OCI-LY1 (cell line): ENCODE results near the gene SLC7A4.

Experiments used
- H2AFZ ChIP-seq: fragments of 200-600 bp; sonication (generic), shearing (Covaris generic); 2 replicates; pipeline ENCODE4 v1.6.0; 2014; ENCODE audit warnings: antibody characterized with exemption, mild to moderate bottlenecking, low read length
- H3F3A ChIP-seq: fragments of 200-600 bp; sonication (generic), shearing (Covaris generic); 2 replicates; pipeline ENCODE4 v1.6.0; 2014; ENCODE audit warnings: mild to moderate bottlenecking, antibody characterized with exemption, low read length, moderate library complexity; ENCODE audit not compliant: insufficient read depth
- H3K27ac ChIP-seq: fragments of 200-600 bp; sonication (generic); 2 replicates; pipeline ENCODE4 v1.5.1; 2014; ENCODE audit warnings: low read length, mixed run types, mild to moderate bottlenecking, low read depth; ENCODE audit not compliant: poor library complexity, severe bottlenecking
- H3K27me3 ChIP-seq: fragments of 200-600 bp; sonication (generic); 2 replicates; pipeline ENCODE4 v1.6.0; 2014; ENCODE audit warnings: antibody characterized with exemption, mild to moderate bottlenecking, low read length, moderate library complexity; ENCODE audit not compliant: insufficient read depth
- H3K36me3 ChIP-seq: fragments of 200-600 bp; sonication (generic); 2 replicates; pipeline ENCODE4 v1.6.1; 2014; ENCODE audit warnings: mild to moderate bottlenecking, antibody characterized with exemption, low read length, moderate library complexity, mixed read lengths; ENCODE audit not compliant: insufficient read depth
- H3K4me1 ChIP-seq: fragments of 200-600 bp; sonication (generic); 2 replicates; pipeline ENCODE4 v1.5.1; 2014; ENCODE audit warnings: mild to moderate bottlenecking, low read length, moderate library complexity; ENCODE audit not compliant: insufficient read depth, severe bottlenecking
- H3K4me2 ChIP-seq: fragments of 200-600 bp; sonication (generic), shearing (Covaris generic); 2 replicates; pipeline ENCODE4 v1.6.1; 2014; ENCODE audit warnings: low read length
- H3K4me3 ChIP-seq: fragments of 200-600 bp; sonication (generic); 2 replicates; pipeline ENCODE4 v1.5.1; 2014; ENCODE audit warnings: low read length, low read depth, mild to moderate bottlenecking, mixed read lengths; ENCODE audit not compliant: poor library complexity, severe bottlenecking
- H3K79me2 ChIP-seq: fragments of 200-600 bp; shearing (Covaris generic); 2 replicates; pipeline ENCODE4 v1.6.1; 2016; ENCODE audit warnings: mixed run types, low read length, mixed read lengths; ENCODE audit not compliant: insufficient read depth
- H3K9ac ChIP-seq: fragments of 200-600 bp; sonication (generic), shearing (Covaris generic); 2 replicates; pipeline ENCODE4 v1.6.1; 2014; ENCODE audit warnings: mild to moderate bottlenecking, low read length, mixed read lengths
- H3K9me2 ChIP-seq: fragments of 200-600 bp; sonication (generic), shearing (Covaris generic); 2 replicates; pipeline ENCODE4 v1.6.1; 2014; ENCODE audit warnings: low read depth, mild to moderate bottlenecking, low read length, mixed read lengths
- H3K9me3 ChIP-seq: fragments of 200-600 bp; shearing (Covaris generic); 2 replicates; pipeline ENCODE4 v1.6.1; 2014; ENCODE audit warnings: low read length, mixed read lengths
- H4K20me1 ChIP-seq: fragments of 200-600 bp; sonication (generic), shearing (Covaris generic); 2 replicates; pipeline ENCODE4 v1.6.0; 2016; ENCODE audit warnings: mild to moderate bottlenecking, low read length; ENCODE audit not compliant: insufficient read depth
- EZH2 ChIP-seq: fragments of 200-600 bp; sonication (generic), shearing (Covaris generic); IDR thresholded peaks from 2 replicates; pipeline ENCODE4 v1.8.0; 2017; ENCODE audit warnings: borderline replicate concordance, mixed run types, mild to moderate bottlenecking, antibody characterized with exemption, low read length, moderate library complexity, mixed read lengths
- TF ChIP-seq, protein P1 (sequence below): fragments of 200-600 bp; sonication (generic), shearing (Covaris generic); IDR thresholded peaks from 2 replicates; pipeline ENCODE4 v1.5.1; 2017; ENCODE audit warnings: mild to moderate bottlenecking, antibody characterized with exemption, low read length, moderate library complexity, mixed read lengths

The SLC7A4 gene

DNA sequence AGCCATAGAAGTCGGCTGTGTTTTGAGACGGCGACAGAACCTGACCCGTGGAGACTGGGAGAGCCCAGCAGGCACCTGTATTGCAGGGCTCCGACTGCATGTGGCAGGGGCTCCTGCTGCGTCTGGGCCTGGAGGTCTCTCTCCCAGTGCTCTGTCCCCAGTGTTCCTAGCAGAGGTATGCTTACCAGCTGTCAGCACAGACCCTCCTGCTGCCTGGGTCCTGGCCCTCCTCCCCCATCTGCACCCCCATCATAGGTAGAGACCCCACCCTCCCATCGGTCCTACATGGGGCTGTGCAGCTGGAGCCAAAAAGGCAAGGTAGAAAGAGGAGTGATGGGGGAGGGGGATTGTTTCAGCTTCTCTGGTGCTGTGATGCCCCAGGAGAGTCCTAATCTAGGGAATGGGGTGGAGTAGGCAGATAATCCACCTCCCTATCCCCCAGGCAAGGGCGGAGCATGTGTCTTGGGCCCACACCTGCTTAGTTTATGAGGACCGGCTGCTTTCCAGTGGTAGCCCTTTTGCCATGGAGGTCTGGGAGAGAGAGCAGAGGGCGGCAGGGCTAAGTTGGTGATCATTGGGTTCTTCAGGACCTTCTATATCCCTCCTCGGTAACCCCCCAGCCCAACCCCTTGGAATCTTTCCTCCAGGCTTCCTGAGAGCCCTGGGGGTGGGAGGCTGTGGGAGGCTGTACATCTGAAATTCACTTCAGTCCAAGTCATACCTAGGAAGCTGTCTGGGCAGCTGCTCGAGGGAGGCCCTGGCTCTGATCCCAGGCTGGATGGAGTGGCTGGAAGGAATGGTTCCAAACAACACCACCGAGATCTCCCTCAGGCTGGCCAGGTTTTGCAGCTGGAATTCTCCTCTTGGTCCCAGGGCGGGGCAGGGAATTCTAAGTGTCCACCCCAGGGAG lies 5.3 kb downstream of the SLC7A4 start:
- no peak for TF ChIP-seq EZH2
- TF ChIP-seq, protein P1, sequence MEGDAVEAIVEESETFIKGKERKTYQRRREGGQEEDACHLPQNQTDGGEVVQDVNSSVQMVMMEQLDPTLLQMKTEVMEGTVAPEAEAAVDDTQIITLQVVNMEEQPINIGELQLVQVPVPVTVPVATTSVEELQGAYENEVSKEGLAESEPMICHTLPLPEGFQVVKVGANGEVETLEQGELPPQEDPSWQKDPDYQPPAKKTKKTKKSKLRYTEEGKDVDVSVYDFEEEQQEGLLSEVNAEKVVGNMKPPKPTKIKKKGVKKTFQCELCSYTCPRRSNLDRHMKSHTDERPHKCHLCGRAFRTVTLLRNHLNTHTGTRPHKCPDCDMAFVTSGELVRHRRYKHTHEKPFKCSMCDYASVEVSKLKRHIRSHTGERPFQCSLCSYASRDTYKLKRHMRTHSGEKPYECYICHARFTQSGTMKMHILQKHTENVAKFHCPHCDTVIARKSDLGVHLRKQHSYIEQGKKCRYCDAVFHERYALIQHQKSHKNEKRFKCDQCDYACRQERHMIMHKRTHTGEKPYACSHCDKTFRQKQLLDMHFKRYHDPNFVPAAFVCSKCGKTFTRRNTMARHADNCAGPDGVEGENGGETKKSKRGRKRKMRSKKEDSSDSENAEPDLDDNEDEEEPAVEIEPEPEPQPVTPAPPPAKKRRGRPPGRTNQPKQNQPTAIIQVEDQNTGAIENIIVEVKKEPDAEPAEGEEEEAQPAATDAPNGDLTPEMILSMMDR = no peak
- Histone ChIP-seq H2AFZ (no peak overlapping the region), H3K27me3 (no peaks in the 10 kb centered on the region; the same call in 1 of the 2 replicates)

DNA sequence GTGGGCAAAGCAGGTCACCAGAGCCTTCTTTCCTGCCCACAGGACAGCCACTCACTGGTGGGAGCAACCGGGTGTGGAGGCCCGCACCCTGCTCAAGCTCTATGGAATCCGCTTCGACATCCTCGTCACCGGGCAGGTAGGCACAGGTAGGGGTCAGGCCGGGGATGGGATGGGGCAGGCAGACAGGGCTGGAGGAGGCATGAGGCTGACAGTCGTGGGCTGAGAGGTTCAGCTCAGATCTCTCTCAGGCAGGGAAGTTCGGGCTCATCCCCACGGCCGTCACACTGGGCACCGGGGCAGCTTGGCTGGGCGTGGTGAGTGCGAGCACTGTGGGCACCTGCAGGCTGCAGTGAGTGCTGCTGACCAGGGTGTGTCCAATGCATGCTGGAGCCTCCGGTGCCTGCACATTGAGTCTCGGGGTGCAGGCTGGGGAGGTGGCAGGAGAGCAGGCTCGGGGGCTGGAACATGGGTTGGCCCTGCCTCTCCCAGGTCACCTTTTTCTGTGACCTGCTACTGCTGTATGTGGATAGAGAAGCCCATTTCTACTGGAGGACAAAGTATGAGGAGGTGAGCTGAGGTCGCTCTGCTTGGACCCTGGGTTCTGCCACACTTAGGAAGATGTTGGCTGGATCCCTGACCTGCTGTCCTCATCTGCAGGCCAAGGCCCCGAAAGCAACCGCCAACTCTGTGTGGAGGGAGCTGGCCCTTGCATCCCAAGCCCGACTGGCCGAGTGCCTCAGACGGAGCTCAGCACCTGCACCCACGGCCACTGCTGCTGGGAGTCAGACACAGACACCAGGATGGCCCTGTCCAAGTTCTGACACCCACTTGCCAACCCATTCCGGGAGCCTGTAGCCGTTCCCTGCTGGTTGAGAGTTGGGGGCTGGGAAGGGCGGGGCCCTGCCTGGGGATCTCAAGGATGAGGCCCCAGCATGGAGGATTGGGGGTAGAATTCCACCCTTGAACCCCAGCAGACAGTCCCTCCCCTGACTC lies 6.3 kb downstream of the SLC7A4 start:
- H3F3A ChIP-seq = no peaks in the 10 kb centered on the region
- H3K9me3 ChIP-seq = no peaks in the 10 kb centered on the region
- TF ChIP-seq, protein P1 = no peak
- TF ChIP-seq EZH2 = no peak
- no peak overlapping the region for H2AFZ ChIP-seq
- no peaks in the 10 kb centered on the region for H3K9me2 ChIP-seq
- no peaks in the 10 kb centered on the region for H3K36me3 ChIP-seq
- no peak overlapping the region for H3K27ac ChIP-seq
- no peak overlapping the region for H3K9ac ChIP-seq
- peaks cover 4% of the 10 kb centered on the region; the same call in 1 of the 2 replicates for H3K27me3 ChIP-seq
- H3K4me1 ChIP-seq = no peaks in the 10 kb centered on the region
- no peaks in the 10 kb centered on the region for H3K79me2 ChIP-seq
- no peaks in the 10 kb centered on the region for H4K20me1 ChIP-seq
- no peak overlapping the region for H3K4me3 ChIP-seq
- no peak overlapping the region for H3K4me2 ChIP-seq

More for the DNA sequence above, 5.3 kb downstream of the SLC7A4 start:
- Histone ChIP-seq H3K9me2 (no peaks in the 10 kb centered on the region), H3K79me2 (no peaks in the 10 kb centered on the region), H3K9me3 (no peaks in the 10 kb centered on the region), H3K36me3 (no peaks in the 10 kb centered on the region), H3K9ac (no peak overlapping the region), H4K20me1 (no peaks in the 10 kb centered on the region), H3F3A (no peaks in the 10 kb centered on the region), H3K4me3 (no peak overlapping the region), H3K27ac (no peak overlapping the region), H3K4me2 (no peak overlapping the region), H3K4me1 (no peaks in the 10 kb centered on the region)

DNA sequence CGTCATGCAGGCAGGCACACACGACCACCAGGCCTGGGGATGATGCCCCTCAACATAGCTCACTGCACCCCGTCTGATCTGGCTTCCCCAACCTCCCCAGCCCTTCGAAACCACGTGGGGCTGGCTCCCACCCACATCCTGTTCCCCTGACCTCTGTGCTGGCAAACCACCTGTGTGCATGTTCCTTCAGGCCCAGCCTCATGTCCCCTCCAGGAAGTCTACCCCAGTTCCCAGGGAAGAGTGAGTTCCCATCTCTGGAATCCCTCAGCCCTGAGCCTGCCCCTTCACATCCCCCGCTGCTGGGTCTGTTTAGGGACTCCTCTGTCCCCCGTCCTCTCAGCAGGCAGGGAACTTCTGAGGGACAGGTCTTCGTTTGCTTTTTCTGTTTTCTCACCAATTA lies 7.1 kb downstream of the SLC7A4 start:
- Histone ChIP-seq H2AFZ (no peak overlapping the region), H3K9me3 (no peaks in the 10 kb centered on the region), H3F3A (no peaks in the 10 kb centered on the region), H4K20me1 (no peaks in the 10 kb centered on the region), H3K36me3 (no peaks in the 10 kb centered on the region), H3K27ac (no peak overlapping the region), H3K4me3 (no peak overlapping the region), H3K9me2 (no peaks in the 10 kb centered on the region), H3K4me1 (no peaks in the 10 kb centered on the region), H3K27me3 (peaks cover 4% of the 10 kb centered on the region; the same call in 1 of the 2 replicates), H3K79me2 (no peaks in the 10 kb centered on the region), H3K9ac (no peak overlapping the region), H3K4me2 (no peak overlapping the region)
- TF ChIP-seq EZH2 = no peak
- TF ChIP-seq, protein P1 = no peak
